OCI-LY7 (cell line): ENCODE measurements around the gene GPX3. TPM values are rescaled to one million over a fixed set of nuclear protein-coding genes. Genes with fewer than 3 reads are reported as not detected.

Experiments used
- BruUV-seq: library from RNA; stranded (reverse); fragments of 400-500 nt; replicated peaks from 2 replicates; lab custom pipeline; 2021; lab: Mats Ljungman, UMichigan
- CTCF ChIA-PET: fragments of 300-600 bp; sonication (Branson Sonifier 250); formaldehyde crosslinking; loops from one replicate; lab custom pipeline; 2022; ENCODE audit warnings: antibody characterized with exemption; ENCODE audit not compliant: unreplicated experiment; lab: Charles Lee
- POLR2A ChIA-PET: fragments of 300-600 bp; sonication (Branson Sonifier 250); formaldehyde crosslinking; loops from one replicate; lab custom pipeline; 2022; ENCODE audit warnings: antibody characterized with exemption; lab: Charles Lee
- DNase-seq: peaks from one replicate; pipeline ENCODE4 v3.0.0-alpha.2; 2015; ENCODE audit warnings: low spot score
- H2AFZ ChIP-seq: fragments of 200-600 bp; sonication (generic), shearing (Covaris generic); 2 replicates; pipeline ENCODE4 v1.6.1; 2014; ENCODE audit warnings: mild to moderate bottlenecking, antibody characterized with exemption, low read length, moderate library complexity
- H3K27ac ChIP-seq: fragments of 200-600 bp; sonication (generic); 2 replicates; pipeline ENCODE4 v1.5.1; 2014; ENCODE audit warnings: mixed run types, low read depth, mild to moderate bottlenecking, moderate library complexity, low read length, inconsistent platforms; ENCODE audit not compliant: poor library complexity, severe bottlenecking
- H3K36me3 ChIP-seq: fragments of 200-600 bp; sonication (generic); 2 replicates; pipeline ENCODE4 v1.6.1; 2014; ENCODE audit warnings: mild to moderate bottlenecking, antibody characterized with exemption, low read length, moderate library complexity, mixed read lengths; ENCODE audit not compliant: insufficient read depth
- H3K4me1 ChIP-seq: fragments of 200-600 bp; sonication (generic); 2 replicates; pipeline ENCODE4 v1.5.1; 2014; ENCODE audit warnings: mild to moderate bottlenecking, low read length; ENCODE audit not compliant: insufficient read depth, poor library complexity, severe bottlenecking
- H3K4me2 ChIP-seq: fragments of 200-600 bp; sonication (generic); 2 replicates; pipeline ENCODE4 v1.6.1; 2014; ENCODE audit warnings: mild to moderate bottlenecking, low read length
- H3K4me3 ChIP-seq: fragments of 200-600 bp; sonication (generic); 2 replicates; pipeline ENCODE4 v1.5.1; 2014; ENCODE audit warnings: mild to moderate bottlenecking, low read depth, low read length; ENCODE audit not compliant: poor library complexity, severe bottlenecking
- H3K79me2 ChIP-seq: fragments of 200-600 bp; sonication (generic); 2 replicates; pipeline ENCODE4 v1.6.1; 2016; ENCODE audit warnings: low read depth, mild to moderate bottlenecking, low read length, moderate library complexity, mixed read lengths; ENCODE audit not compliant: insufficient read depth
- H3K9me2 ChIP-seq: fragments of 200-600 bp; sonication (generic); 2 replicates; pipeline ENCODE4 v1.6.1; 2016; ENCODE audit warnings: mild to moderate bottlenecking, low read length, mixed read lengths; ENCODE audit not compliant: insufficient read depth
- H3K9me3 ChIP-seq: fragments of 200-600 bp; sonication (generic); 2 replicates; pipeline ENCODE4 v1.6.1; 2014; ENCODE audit warnings: mild to moderate bottlenecking, mixed run types, low read length, mixed read lengths
- H4K20me1 ChIP-seq: fragments of 200-600 bp; sonication (generic); 2 replicates; pipeline ENCODE4 v1.6.1; 2014; ENCODE audit warnings: mild to moderate bottlenecking, antibody characterized with exemption, low read length, moderate library complexity, mixed read lengths; ENCODE audit not compliant: insufficient read depth
- CTCF ChIP-seq: fragments of 200-600 bp; sonication (generic); conservative IDR thresholded peaks from 2 replicates; pipeline ENCODE4 v1.5.1; 2014; ENCODE audit warnings: mild to moderate bottlenecking, antibody characterized with exemption, low read length, moderate library complexity, mixed read lengths
- EZH2phosphoT487 ChIP-seq: fragments of 200-600 bp; sonication (generic); IDR thresholded peaks from 2 replicates; pipeline ENCODE4 v1.6.1; 2018; ENCODE audit warnings: low read depth, borderline replicate concordance, mild to moderate bottlenecking, mixed run types, antibody characterized with exemption, low read length, moderate library complexity, mixed read lengths
- intact Hi-C: fragments of 100-400 bp; cut with micrococcal nuclease; formaldehyde crosslinking; loops from one replicate; pipeline ENCODE4 v1.10.0; 2022; ENCODE audit not compliant: unreplicated experiment
- total RNA-seq, 2 experiments: library from RNA; depleted of rRNA in 1 of 2; stranded (reverse); fragments of >200 nt in 1 of 2; shearing (Covaris generic) in 1 of 2; gene quantifications; 2 replicates each; pipeline ENCODE4 v1.2.3, GENCODE V29; 2014 to 2022

Gene GPX3
- total RNA-seq, 2 experiments from 2014 or later, result not detected

DNA sequence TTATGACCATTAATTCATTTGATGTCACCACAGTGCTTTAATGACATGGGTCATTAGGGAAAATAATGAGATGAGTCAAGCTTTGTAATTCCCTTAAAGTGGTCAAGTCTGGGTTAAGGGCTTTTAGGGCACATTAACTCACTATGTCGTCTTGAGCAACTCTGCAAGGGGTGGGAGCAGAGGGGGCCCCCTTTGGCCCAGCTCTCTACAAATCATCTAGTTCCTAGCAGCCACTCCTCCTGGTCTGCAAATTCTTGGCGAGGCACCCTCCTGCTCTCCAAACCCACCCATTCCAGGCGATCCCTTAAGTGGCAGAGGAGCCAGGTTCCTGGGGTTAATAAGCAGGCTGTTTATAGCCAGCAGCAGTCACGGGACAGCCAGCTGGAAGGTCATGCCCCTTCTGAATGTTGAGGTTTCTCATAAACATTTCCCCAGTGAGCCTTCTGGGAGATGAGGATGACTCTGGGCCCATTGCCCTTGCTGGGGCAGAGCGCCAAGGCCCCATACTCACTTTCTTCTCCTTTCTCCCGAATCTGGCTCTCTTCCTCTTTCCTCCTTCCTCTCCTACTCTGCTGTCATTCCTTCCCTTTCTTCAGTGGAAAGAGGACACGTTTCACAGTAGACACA lies 14.3 kb upstream of the GPX3 start:
- H3K9me3 ChIP-seq, result no peaks in the 10 kb centered on the region
- DNase-seq, result no peak
- intact Hi-C loops, result no loop called here
- ChIA-PET POLR2A (interaction anchor here (1.3 kb wide), 1 partner anchor 8 kb away, joined by 3 read pairs; no protein-coding TSS in a partner anchor), CTCF (no interaction called here)
- H4K20me1 ChIP-seq, result no peaks in the 10 kb centered on the region
- no peak overlapping the region for H3K27ac ChIP-seq
- no peak overlapping the region for H3K4me3 ChIP-seq
- H3K4me2 ChIP-seq, result no peak overlapping the region
- TF ChIP-seq EZH2phosphoT487, result no peak
- no peak for TF ChIP-seq CTCF
- no TSS peak for BruUV-seq
- H3K9me2 ChIP-seq, result no peaks in the 10 kb centered on the region
- no peaks in the 10 kb centered on the region for H3K4me1 ChIP-seq
- no peaks in the 10 kb centered on the region for H3K36me3 ChIP-seq
- no peak overlapping the region for H2AFZ ChIP-seq
- H3K79me2 ChIP-seq, result no peaks in the 10 kb centered on the region

DNA sequence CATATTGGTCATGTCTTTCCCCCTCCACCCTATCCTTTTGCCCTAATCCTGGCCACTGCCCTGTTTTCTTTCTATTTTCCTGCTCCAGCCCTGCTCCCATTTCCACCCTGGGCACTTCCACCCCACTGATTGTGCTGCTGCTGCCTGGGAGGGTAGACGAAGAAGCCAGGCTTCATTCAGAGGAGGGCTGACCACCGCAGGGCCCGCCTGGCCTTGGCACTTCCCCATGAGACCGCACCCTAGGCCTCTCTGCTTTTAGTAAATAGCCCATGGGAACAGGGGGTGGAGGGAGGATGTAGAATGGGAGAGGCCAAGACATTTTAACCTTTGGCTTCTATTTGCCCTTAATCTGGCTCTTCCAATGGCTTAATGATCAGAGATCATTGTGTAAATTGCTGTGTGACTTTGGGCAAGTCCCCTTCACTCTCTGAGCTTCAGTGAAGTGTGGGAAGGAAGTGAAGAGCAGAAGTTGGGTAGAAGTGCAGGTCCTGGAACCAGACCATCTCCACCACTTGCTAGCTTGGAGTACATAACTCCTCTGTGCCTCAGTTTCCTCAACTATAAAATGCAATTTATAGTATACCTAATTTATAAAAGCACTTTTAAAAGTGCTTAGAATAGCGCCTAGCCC lies 13.6 kb upstream of the GPX3 start:
- no peaks in the 10 kb centered on the region for H3K79me2 ChIP-seq
- CTCF ChIA-PET, result no interaction called here
- BruUV-seq, result no TSS peak
- H3K4me2 ChIP-seq, result no peak overlapping the region
- no peak overlapping the region for H3K4me3 ChIP-seq
- no peak overlapping the region for H3K27ac ChIP-seq
- H3K9me2 ChIP-seq, result no peaks in the 10 kb centered on the region
- H4K20me1 ChIP-seq, result no peaks in the 10 kb centered on the region
- no peaks in the 10 kb centered on the region for H3K9me3 ChIP-seq
- H2AFZ ChIP-seq, result no peak overlapping the region
- no peaks in the 10 kb centered on the region for H3K4me1 ChIP-seq
- TF ChIP-seq CTCF, result no peak
- TF ChIP-seq EZH2phosphoT487, result no peak
- POLR2A ChIA-PET, result interaction anchor here (0.7 kb wide), 1 partner anchor 11 kb away, joined by 3 read pairs; no protein-coding TSS in a partner anchor
- DNase-seq, result no peak
- intact Hi-C loops, result no loop called here
- no peaks in the 10 kb centered on the region for H3K36me3 ChIP-seq
